Measurements from ENCODE around the gene KIF1B.
A peak's percentile ranks its signal among the peaks of the same experiment; 100 is the strongest.

Gene KIF1B, protein sequence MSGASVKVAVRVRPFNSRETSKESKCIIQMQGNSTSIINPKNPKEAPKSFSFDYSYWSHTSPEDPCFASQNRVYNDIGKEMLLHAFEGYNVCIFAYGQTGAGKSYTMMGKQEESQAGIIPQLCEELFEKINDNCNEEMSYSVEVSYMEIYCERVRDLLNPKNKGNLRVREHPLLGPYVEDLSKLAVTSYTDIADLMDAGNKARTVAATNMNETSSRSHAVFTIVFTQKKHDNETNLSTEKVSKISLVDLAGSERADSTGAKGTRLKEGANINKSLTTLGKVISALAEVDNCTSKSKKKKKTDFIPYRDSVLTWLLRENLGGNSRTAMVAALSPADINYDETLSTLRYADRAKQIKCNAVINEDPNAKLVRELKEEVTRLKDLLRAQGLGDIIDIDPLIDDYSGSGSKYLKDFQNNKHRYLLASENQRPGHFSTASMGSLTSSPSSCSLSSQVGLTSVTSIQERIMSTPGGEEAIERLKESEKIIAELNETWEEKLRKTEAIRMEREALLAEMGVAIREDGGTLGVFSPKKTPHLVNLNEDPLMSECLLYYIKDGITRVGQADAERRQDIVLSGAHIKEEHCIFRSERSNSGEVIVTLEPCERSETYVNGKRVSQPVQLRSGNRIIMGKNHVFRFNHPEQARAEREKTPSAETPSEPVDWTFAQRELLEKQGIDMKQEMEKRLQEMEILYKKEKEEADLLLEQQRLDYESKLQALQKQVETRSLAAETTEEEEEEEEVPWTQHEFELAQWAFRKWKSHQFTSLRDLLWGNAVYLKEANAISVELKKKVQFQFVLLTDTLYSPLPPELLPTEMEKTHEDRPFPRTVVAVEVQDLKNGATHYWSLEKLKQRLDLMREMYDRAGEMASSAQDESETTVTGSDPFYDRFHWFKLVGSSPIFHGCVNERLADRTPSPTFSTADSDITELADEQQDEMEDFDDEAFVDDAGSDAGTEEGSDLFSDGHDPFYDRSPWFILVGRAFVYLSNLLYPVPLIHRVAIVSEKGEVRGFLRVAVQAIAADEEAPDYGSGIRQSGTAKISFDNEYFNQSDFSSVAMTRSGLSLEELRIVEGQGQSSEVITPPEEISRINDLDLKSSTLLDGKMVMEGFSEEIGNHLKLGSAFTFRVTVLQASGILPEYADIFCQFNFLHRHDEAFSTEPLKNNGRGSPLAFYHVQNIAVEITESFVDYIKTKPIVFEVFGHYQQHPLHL (N-terminal part only)

DNA sequence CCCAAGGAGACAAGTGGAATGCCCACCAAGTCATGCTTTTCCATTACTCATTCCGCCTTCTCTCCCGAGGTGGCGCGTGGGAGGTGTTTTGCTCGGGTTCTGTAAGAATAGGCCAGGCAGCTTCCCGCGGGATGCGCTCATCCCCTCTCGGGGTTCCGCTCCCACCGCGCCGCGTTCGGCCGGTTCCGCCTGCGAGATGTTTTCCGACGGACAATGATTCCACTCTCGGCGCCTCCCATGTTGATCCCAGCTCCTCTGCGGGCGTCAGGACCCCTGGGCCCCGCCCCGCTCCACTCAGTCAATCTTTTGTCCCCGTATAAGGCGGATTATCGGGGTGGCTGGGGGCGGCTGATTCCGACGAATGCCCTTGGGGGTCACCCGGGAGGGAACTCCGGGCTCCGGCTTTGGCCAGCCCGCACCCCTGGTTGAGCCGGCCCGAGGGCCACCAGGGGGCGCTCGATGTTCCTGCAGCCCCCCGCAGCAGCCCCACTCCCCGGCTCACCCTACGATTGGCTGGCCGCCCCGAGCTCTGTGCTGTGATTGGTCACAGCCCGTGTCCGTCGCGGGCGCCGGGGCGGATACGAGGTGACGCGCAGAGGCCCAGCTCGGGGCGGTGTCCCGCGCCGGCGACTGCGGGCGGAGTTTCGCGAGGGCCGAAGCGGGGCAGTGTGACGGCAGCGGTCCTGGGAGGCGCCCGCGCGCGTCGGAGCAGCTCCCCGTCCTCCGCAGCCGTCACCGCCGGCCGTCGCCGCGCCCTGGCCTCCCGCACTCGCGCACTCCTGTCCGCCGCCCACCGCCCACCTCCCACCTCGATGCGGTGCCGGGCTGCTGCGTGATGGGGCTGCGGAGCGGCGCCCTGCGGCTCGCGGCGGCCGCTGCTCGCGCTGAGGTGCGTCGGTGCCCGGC is at the start of gene KIF1B:
Gene KIF1B (plus strand): TSS at position 666 of the 906 bp plus-strand sequence. CDS start 21,759 bp downstream, outside the sequence.
- DNase-seq (ENCODE audit: low read depth), result peak; percentile 95

DNA sequence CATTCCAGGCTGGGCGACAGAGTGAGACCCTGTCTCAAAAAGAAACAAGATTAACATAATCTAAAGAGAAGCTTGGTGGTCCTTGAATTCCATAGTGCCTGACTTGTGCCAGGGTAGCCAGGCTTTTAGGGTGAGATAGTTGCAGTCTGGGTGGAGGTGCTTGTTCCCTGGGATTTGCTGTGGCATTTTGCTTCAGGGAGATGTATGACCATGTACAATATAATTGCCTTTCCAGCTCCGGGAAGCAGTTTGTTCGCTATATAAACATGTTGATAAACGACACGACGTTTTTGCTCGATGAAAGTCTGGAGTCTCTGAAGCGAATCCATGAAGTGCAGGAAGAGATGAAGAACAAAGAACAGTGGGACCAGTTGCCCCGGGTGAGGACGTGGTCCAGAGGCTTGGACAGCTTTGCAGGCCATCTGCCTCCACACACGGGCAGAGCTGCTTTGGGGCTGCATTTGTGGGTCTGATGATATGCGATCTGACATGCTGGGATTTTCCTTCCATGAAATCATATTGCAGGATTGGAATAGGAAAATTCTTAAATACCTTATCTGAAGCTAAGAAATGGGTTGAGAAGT is 49.4 kb upstream of the KIF1B start:
- no peak for DNase-seq (ENCODE audit: low read depth)

DNA sequence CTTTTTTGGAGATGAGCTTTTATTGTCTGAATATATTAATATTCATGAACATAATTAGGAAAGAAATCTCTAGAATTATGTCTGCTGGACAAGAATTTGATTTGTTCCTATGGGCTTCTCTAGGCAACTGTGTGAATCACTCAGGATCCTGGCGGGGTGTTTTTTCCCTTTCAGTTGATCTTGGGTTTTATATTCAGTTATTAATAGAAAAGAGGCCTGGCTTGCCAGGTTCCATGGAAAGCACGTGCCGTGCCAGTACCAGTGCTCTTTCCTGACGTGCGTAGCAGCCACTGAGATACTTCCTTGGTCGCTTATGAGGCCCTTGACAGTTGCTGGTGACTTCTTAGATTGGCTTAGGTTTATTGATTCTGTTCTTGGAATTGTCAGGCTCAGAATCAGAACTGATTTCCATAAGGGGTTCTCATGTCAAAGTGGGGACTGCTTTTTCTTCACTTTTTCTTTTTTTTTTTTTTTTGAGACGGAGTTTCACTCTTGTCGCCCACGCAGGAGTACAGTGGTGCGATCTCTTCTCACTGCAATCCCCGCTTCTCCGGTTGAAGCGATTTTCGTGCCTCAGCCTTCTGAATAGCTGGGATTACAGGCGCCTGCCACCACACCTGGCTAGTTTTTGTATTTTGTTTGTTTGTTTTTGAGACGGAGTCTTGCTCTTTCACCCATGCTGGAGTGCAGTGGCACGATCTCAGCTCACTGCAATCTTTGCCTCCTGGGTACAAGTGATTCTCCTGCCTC is 48.7 kb upstream of the KIF1B start:
- DNase-seq (ENCODE audit: low read depth), result no peak

DNA sequence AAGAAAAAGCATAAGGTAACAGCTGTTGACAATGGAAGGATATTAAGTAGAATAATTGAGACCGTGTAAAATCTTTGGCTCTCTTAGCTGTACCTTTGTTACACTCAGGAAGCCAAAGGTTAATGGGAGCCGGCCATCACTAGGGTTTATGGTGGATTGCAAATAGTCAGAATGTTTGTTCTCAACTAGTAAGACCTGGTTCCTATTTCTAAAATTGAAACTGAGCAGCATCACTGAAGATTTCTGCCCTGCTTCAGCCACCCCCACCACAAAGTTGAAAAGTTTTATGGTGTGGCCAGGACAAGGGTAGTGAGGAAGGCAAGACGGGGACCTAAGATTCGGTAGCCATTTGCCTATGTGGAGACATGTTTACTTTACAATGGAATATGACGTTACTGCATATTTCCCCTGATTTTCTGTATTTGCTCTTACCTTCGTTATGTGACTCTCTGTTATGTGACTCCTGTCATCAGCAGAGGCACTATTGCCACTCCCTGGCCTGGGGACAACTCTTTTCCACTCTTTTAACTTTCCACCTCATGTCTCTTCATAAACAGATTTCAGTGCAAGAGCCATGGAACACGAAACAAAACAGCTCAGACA is 41.4 kb upstream of the KIF1B start:
- DNase-seq (ENCODE audit: low read depth), result no peak

DNA sequence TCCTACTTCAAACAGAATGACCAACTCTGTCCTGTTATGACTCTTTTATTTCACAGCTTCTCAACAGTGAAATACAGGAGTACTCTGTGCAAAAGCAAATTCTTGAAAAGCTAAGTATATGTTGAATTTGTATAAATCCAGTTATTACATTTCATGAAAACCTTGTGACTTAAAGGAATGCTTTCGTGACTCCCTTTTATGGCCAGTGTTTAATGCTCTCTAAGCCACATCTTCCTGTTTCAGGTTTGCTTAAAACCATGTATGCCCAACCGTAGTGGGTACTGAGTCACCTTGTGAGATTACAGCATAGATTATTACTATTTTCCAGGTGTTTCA is 40.2 kb upstream of the KIF1B start:
- no peak for DNase-seq (ENCODE audit: low read depth)

DNA sequence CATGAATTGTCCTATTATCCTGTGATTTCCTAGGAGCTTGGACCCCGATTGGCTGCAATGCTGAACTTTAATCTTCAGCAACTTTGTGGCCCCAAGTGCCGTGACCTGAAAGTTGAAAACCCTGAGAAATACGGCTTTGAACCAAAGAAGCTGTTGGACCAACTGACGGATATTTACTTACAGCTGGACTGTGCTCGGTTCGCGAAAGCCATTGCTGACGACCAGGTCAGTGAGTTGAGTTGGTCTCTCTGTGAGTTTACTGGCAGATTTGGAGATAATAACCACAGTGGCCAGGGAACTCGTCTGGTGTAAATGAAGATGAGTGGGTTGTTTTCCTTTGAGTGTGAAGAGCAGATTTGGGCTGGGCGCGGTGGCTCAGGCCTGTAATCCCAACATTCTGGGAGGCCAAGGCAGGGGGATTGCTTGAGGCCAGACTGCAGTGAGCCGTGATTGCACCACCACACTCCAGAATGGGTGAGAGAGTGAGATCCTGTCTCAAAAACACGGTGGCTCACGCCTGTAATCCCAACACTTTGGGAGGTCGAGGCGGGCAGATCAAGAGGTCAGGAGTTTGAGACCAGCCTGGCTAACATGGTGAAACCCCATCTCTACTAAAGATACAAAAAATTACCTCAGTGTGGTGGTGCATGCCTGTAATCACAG is 39.1 kb upstream of the KIF1B start:
- DNase-seq (ENCODE audit: low read depth), result no peak

GRCh38 chr1:10171995-10172669 is 38.2 kb upstream of the KIF1B start:
- no peak for DNase-seq (ENCODE audit: low read depth)

GRCh38 chr1:10173582-10173981 is 36.8 kb upstream of the KIF1B start:
- no peak for DNase-seq (ENCODE audit: low read depth)

DNA sequence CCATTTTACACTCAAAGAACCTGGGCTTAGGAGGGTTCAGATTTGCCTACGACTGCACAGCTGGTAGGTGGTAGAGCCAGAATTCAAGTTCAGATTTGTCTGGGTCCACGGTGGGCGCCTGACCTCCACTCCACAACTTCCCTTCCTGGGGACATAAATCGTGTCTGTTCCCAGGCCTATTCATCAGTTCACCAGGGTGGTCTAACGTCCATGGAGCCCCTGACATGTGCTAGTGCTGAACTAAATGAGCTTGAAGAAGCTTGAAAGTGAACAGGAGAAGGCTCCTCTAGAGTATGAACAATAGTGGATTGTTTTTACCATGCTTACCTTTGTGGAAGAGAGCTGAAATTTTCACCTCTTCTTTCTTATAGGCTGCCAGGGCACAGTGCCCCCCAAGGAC is 32.5 kb upstream of the KIF1B start:
- no peak for DNase-seq (ENCODE audit: low read depth)

DNA sequence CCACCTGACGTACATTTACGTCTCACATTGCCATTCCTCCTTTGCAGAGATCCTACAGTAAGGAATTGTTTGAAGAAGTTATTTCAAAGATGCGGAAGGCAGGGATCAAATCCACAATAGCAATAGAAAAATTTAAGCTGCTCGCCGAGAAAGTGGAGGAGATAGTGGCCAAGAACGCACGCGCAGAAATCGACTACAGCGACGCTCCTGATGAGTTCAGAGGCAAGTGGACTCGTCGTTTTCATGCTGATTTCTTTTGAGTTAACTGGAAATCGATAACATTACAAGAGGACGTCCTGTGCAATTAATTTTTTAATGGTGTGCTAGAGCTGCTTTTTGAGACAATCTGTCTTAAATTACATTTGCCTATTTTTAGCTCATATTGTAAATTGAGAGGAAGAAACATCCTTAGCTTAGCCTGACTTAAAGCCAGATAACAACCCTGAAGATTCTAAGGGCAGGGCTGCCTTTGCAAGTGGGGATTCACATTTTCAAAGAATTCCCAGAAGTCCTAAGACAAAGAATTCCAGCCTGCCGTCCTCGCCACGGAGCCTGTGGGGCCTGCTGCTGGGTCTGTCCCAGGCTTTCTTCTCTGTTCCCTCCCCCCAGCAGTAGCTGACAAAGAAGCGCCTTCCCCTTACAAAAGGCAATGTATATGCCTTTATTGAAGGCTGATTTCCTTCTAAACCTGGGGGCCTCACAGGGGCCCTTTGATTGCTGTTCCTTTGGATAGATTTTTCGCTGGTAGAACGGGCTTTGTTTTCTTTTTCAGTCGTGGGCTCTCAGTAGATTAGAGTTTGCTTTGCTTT is 31.6 kb upstream of the KIF1B start:
- no peak for DNase-seq (ENCODE audit: low read depth)

DNA sequence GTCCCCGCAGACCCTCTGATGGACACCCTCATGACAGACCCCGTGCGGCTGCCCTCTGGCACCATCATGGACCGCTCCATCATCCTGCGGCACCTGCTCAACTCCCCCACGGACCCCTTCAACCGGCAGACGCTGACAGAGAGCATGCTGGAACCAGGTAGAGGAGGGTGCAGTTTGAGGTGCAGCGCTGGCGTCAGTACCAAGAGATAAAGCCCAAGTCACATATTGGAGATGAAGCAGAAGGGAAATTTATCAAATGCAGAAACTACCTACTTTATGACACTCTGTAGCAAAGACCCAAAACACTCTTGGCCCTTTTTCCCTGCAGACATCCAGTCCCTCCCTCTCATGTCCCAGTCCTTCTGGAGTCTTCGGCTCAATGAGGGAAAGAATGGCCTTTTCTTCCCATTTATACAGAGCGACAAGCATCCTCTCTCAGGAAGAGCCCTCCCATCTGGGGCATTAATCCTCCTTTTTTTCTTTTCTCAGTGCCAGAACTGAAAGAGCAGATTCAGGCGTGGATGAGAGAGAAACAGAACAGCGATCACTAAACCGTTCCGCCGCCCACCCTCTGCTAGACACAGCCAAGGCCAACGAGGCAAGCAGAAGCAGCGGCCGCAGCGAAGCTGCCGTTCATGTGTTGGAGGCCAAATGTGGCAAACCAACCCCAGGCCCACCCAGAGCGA is 30.8 kb upstream of the KIF1B start:
- no peak for DNase-seq (ENCODE audit: low read depth)

- no peak for DNase-seq (ENCODE audit: low read depth)
Measured at GRCh38 chr1:10181154-10181553, 29.2 kb upstream of the KIF1B start.

DNA sequence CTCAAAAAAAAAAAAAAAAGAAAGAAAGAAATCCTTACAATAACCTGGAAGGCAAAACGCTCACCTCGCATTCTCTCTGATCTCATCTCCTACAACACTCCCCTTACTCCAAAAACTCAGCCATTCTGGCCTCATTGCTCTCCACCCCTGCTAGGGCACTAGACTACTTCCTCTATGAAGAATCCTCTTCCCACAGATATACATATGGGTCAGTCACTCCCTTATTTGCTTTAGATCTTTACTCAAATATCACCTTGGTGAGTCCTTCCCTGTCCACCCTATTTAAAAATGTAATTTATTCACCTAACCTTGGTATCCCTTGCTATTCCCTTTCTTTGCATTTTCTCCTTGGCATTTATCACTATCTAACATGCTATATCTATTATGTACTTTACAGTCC is 24.6 kb upstream of the KIF1B start:
- DNase-seq (ENCODE audit: low read depth), result no peak

DNA sequence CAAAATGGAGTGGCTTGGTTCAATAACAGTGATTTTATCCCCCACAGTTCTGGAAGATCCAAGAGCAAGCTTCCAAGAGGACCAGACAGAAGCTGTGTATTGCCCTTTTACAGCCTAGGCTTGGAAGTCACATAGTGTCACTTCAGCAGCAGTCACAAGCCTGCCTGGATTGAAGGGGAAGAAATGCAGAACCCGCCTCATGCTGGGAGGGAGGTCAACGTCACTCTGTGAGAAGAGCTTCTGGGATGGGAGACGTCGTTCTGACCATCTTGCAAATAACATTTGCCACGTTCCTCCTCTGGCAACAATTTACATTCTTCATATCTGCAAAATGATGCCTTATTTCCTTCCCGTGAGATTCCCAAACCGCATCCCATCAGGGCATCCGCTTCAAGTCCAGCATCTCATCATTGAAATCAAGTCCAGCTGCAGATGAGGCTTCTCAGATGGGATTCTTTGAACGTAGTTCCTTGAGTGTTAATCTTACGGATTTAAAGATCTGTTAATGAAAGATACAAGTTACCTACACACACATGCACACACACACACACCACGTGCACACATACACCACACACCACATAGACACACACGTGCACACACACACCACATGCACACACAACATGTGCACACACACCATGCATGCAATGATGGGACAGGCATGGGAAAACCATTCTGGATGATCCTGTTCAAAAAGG is 23.9 kb upstream of the KIF1B start:
- DNase-seq (ENCODE audit: low read depth), result no peak

DNA sequence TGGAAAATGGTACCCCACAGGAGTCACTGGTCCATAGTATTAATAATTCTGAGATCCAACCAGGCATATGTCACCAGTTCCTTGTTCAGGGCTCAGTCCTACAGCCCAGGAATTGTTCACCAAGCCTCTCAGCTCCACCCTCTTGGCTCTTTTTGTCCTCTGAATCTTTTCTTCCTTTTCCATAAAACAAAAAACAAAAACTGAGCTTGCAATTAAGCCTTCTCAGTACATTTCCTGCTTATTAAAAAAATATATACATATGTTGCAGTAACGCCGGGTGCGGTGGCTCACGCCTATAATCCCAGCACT is 23.4 kb upstream of the KIF1B start:
- DNase-seq (ENCODE audit: low read depth), result no peak

DNA sequence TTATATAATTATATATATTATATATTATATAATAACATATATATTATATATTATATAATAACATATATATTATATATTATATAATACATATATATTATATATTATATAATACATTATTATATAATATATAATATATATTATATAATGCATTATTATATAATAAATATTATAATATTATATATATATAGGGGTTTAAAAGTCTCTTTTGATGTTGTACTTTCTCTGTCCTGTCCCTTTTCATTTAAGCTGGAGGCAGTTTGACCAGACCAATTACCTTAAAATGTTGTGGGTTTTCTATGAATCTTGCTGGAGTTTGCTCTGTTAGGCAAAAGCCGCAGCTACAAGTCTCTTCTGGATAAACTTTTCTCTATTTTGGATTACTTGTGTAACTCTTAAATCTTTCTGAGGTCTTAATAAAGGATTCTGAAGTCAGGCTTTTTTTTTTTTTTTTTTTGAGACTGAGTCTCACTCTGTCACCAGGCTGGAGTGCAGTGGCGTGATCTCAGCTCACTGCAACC is 22.2 kb upstream of the KIF1B start:
- DNase-seq (ENCODE audit: low read depth), result no peak

- DNase-seq (ENCODE audit: low read depth), result no peak
Measured at GRCh38 chr1:10189659-10190058, 20.7 kb upstream of the KIF1B start.
